ENCODE measurements around the gene IFNG. TPM values are rescaled to one million over a fixed set of nuclear protein-coding genes. Genes with fewer than 3 reads are reported as not detected.

The IFNG gene
- total RNA-seq, 2 experiments from 2014 or later = 2.9 to 3.2 TPM

DNA sequence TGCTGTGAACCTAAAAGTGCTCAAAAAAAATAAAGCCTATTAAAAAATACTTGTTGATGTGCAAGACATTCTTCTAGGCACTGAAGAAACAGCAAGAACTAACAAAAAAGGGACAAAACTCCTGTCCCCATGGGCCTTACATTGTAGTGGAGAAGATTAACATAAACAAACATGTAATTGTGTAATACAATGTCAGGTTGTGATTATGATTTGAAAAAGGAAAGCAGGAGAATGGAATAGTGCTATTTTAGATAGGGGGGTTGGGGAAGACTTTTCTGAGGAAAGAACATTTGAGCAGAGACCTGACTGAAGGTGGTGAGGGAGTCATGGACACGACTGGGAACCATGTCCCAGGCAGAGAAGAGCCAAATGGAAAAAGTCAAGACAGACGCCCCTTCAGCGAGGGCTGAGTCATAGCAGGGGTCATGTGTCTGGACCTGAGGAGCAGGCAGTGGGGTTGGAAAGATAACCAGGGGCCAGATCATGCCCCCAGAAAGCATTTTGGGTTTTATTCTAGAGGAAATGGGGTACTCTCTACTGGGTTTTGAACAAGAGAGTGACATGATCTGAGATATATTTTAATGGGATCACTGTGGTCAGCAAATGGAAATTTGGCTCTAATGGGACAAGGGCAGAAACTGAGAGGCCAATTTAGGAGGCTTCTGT, 19.4 kb upstream of the IFNG start:
- Mint-ChIP-seq H3K4me3 (no peak overlapping the region), H3K9me3 (no peaks in the 10 kb centered on the region), H3K27ac (peak overlapping the region; percentile 91), H3K4me1 (ENCODE audit: low read depth) (peaks cover 70% of the 10 kb centered on the region), H3K27me3 (no peaks in the 10 kb centered on the region), H3K36me3 (ENCODE audit: low read depth) (no peaks in the 10 kb centered on the region)
- ATAC-seq (ENCODE audit: poor library complexity) = no peak
- Histone ChIP-seq H3K4me3 (ENCODE audit: low read length) (no peak overlapping the region), H3K9me3 (ENCODE audit: control insufficient read depth in 1 of 2, insufficient read depth in 1 of 2, low read length in 2 of 2) (no peaks in the 10 kb centered on the region), H3K27ac (ENCODE audit: low read depth in 1 of 2, low read length in 2 of 2) (peak overlapping the region in 1 of 2 donors; percentile 38), H3K27me3 (ENCODE audit: control insufficient read depth in 1 of 2, insufficient read depth in 2 of 2, low read length in 2 of 2) (no peaks in the 10 kb centered on the region), H3K36me3 (ENCODE audit: insufficient read depth, low read length) (no peaks in the 10 kb centered on the region), H3K4me1 (ENCODE audit: insufficient read depth, low read length) (peaks cover 47% of the 10 kb centered on the region)
- CTCF ChIA-PET = no interaction called here
- DNase-seq = no peak
- TF ChIP-seq, protein P1, sequence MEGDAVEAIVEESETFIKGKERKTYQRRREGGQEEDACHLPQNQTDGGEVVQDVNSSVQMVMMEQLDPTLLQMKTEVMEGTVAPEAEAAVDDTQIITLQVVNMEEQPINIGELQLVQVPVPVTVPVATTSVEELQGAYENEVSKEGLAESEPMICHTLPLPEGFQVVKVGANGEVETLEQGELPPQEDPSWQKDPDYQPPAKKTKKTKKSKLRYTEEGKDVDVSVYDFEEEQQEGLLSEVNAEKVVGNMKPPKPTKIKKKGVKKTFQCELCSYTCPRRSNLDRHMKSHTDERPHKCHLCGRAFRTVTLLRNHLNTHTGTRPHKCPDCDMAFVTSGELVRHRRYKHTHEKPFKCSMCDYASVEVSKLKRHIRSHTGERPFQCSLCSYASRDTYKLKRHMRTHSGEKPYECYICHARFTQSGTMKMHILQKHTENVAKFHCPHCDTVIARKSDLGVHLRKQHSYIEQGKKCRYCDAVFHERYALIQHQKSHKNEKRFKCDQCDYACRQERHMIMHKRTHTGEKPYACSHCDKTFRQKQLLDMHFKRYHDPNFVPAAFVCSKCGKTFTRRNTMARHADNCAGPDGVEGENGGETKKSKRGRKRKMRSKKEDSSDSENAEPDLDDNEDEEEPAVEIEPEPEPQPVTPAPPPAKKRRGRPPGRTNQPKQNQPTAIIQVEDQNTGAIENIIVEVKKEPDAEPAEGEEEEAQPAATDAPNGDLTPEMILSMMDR (IDR thresholded peaks at IDR 0.05) = no peak
- POLR2A ChIA-PET = no interaction called here
- intact Hi-C loops (cut with DNase I, micrococcal nuclease) = loop anchor here in 1 of 2 experiments (5.0 kb wide), 1 partner anchor 153 kb away; the partner anchor contains the start of gene MDM1

DNA sequence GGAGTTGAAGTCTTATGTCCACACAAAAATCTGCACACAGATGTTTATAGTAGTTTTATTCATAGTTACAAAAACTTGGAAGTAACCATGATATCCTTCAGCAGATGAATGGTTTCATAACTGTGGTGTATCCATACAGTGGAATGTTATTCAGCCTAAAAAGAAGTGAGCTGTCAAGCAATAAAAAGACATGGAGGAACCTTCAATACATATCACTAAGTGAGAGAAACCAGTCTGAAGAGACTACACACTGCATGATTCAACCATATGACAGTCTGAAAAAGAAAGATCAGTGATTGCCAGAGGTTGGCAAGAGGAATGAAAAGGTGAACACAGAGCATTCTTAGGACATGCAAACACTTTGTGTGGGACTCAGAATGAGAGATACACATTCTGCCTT, 18.6 kb upstream of the IFNG start:
- Mint-ChIP-seq H3K27ac (peak overlapping the region; percentile 91), H3K36me3 (ENCODE audit: low read depth) (no peaks in the 10 kb centered on the region), H3K4me3 (no peak overlapping the region), H3K9me3 (no peaks in the 10 kb centered on the region), H3K27me3 (no peaks in the 10 kb centered on the region), H3K4me1 (ENCODE audit: low read depth) (peaks cover 75% of the 10 kb centered on the region)
- H3K9me3 ChIP-seq (ENCODE audit: control insufficient read depth in 1 of 2, insufficient read depth in 1 of 2, low read length in 2 of 2) = no peaks in the 10 kb centered on the region
- no peaks in the 10 kb centered on the region for H3K27me3 ChIP-seq (ENCODE audit: control insufficient read depth in 1 of 2, insufficient read depth in 2 of 2, low read length in 2 of 2)
- intact Hi-C loops (cut with DNase I, micrococcal nuclease) = loop anchor here in 1 of 2 experiments (5.0 kb wide), 1 partner anchor 154 kb away; the partner anchor contains the start of gene MDM1
- peaks cover 47% of the 10 kb centered on the region for H3K4me1 ChIP-seq (ENCODE audit: insufficient read depth, low read length)
- ChIA-PET CTCF (no interaction called here), POLR2A (interaction anchor here (2.8 kb wide), 1 partner anchor 11 kb away, joined by 15 read pairs; no protein-coding TSS in a partner anchor)
- H3K36me3 ChIP-seq (ENCODE audit: insufficient read depth, low read length) = no peaks in the 10 kb centered on the region
- H3K27ac ChIP-seq (ENCODE audit: low read depth in 1 of 2, low read length in 2 of 2) = peak overlapping the region; percentile 38 to 40
- ATAC-seq (ENCODE audit: poor library complexity) = no peak
- TF ChIP-seq, protein P1 (IDR thresholded peaks at IDR 0.05) = no peak
- DNase-seq = no peak
- no peak overlapping the region for H3K4me3 ChIP-seq (ENCODE audit: low read length)

- H3K4me3 ChIP-seq (ENCODE audit: low read length) = no peak overlapping the region
- POLR2A ChIA-PET = interaction anchor here (2.0 to 2.8 kb wide), 2 partner anchors 12 to 630 kb away, joined by 7 to 15 read pairs; partner anchors contain the start of gene MDM2
- H3K36me3 ChIP-seq (ENCODE audit: insufficient read depth, low read length) = no peaks in the 10 kb centered on the region
- intact Hi-C loops (cut with DNase I, micrococcal nuclease) = loop anchor here in 1 of 2 experiments (2.0 to 5.0 kb wide), 2 partner anchors 45 to 155 kb away; partner anchors contain the start of gene MDM1
- H3K4me1 Mint-ChIP-seq (ENCODE audit: low read depth) = peaks cover 75% of the 10 kb centered on the region
- no peaks in the 10 kb centered on the region for H3K9me3 Mint-ChIP-seq
- H3K4me3 Mint-ChIP-seq = peak overlapping the region; percentile 17
- H3K9me3 ChIP-seq (ENCODE audit: control insufficient read depth in 1 of 2, insufficient read depth in 1 of 2, low read length in 2 of 2) = no peaks in the 10 kb centered on the region
- CTCF ChIA-PET = interaction anchor here (2.3 kb wide), 1 partner anchor 19 kb away, joined by 6 read pairs; no protein-coding TSS in a partner anchor
- ATAC-seq (ENCODE audit: poor library complexity) = no peak
- peak overlapping the region; percentile 91 for H3K27ac Mint-ChIP-seq
- TF ChIP-seq, protein P1 (IDR thresholded peaks at IDR 0.05) = no peak
- H3K36me3 Mint-ChIP-seq (ENCODE audit: low read depth) = no peaks in the 10 kb centered on the region
- no peaks in the 10 kb centered on the region for H3K27me3 Mint-ChIP-seq
- H3K4me1 ChIP-seq (ENCODE audit: insufficient read depth, low read length) = peaks cover 47% of the 10 kb centered on the region
- no peaks in the 10 kb centered on the region for H3K27me3 ChIP-seq (ENCODE audit: control insufficient read depth in 1 of 2, insufficient read depth in 2 of 2, low read length in 2 of 2)
- DNase-seq = no peak
- H3K27ac ChIP-seq (ENCODE audit: low read depth in 1 of 2, low read length in 2 of 2) = peak overlapping the region; percentile 40 to 86
Observed at GRCh38 chr12:68177562-68177961, 18.0 kb upstream of the IFNG start.

Measured in CD4-positive, alpha-beta T cell (primary cell).